ENCODE measurements around the gene HSPA1A. TPM values are rescaled to one million over a fixed set of nuclear protein-coding genes. Genes with fewer than 3 reads are reported as not detected.

Gene HSPA1A
- total RNA-seq, 1 donor from 2014 or later = 67.0 TPM

DNA sequence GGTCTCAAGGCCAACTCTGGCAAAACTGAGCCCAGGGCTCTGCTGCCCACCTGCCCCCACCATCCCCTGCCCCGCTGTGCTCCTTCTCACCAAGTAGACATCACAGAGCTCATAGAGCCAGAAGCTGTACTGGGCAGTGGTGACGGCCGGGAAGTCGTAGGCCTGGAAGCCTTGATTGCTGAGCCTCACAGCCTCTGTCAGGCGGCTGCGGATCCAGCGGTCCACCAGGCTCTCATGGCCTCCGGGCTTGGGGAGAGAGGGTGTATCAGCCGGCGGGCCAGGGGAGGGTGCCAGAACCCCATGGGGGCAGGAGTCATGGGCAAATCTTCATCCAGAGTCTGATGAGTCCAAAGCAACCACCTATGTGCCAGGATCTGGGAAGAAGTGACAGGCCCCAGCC is 35.4 kb upstream of the HSPA1A start:
- Histone ChIP-seq H3K27me3 (ENCODE audit: control insufficient read depth, insufficient read depth, low read length) (no peaks in the 10 kb centered on the region), H3K36me3 (ENCODE audit: control insufficient read depth, insufficient read depth, low read length) (peaks cover 9% of the 10 kb centered on the region), H3K4me3 (ENCODE audit: low read depth, low read length) (no peak overlapping the region)
- no peak for DNase-seq (ENCODE audit: low read depth)
- TF ChIP-seq, protein P1, sequence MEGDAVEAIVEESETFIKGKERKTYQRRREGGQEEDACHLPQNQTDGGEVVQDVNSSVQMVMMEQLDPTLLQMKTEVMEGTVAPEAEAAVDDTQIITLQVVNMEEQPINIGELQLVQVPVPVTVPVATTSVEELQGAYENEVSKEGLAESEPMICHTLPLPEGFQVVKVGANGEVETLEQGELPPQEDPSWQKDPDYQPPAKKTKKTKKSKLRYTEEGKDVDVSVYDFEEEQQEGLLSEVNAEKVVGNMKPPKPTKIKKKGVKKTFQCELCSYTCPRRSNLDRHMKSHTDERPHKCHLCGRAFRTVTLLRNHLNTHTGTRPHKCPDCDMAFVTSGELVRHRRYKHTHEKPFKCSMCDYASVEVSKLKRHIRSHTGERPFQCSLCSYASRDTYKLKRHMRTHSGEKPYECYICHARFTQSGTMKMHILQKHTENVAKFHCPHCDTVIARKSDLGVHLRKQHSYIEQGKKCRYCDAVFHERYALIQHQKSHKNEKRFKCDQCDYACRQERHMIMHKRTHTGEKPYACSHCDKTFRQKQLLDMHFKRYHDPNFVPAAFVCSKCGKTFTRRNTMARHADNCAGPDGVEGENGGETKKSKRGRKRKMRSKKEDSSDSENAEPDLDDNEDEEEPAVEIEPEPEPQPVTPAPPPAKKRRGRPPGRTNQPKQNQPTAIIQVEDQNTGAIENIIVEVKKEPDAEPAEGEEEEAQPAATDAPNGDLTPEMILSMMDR (IDR thresholded peaks at IDR 0.05; ENCODE audit: insufficient read depth, low read length, poor library complexity, severe bottlenecking) = no peak

DNA sequence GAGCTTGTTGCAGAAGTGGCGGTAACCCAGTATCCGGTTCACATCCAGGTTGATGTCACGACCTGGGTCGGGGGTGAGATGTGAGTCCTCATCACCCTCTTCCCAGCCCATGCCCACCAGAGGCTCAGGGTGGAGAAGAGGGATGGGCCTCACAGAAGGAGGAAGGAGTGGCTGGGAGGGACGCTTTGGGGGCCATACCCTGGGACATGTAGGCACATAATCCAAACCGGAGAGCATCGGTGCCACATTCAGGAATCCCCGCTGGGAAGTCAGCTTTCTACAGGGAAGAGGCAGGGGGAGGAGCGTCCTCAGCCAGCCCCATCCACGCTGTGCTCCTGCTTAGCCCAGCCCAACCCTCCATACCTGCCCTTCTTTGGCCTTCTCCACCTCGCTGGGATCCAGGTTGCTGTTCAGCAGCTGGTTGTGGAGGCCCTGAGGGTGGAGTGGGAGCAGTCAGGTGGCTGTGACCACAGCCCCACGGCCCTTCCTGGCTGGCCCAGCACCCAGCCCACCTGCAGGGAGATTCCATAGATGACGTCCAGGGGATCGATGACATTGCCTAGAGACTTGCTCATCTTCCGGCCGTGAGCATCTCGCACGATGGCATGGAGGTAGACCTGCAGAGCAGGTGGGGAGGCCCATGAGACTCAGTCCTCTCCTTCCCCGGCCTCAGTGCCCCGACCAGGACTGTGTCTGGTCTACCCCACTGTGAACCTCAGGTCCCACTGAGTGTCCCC is 34.7 kb upstream of the HSPA1A start:
- Histone ChIP-seq H3K36me3 (ENCODE audit: control insufficient read depth, insufficient read depth, low read length) (peaks cover 9% of the 10 kb centered on the region), H3K27me3 (ENCODE audit: control insufficient read depth, insufficient read depth, low read length) (no peaks in the 10 kb centered on the region), H3K4me3 (ENCODE audit: low read depth, low read length) (no peak overlapping the region)
- no peak for DNase-seq (ENCODE audit: low read depth)
- TF ChIP-seq, protein P1 (IDR thresholded peaks at IDR 0.05; ENCODE audit: insufficient read depth, low read length, poor library complexity, severe bottlenecking) = no peak

DNA sequence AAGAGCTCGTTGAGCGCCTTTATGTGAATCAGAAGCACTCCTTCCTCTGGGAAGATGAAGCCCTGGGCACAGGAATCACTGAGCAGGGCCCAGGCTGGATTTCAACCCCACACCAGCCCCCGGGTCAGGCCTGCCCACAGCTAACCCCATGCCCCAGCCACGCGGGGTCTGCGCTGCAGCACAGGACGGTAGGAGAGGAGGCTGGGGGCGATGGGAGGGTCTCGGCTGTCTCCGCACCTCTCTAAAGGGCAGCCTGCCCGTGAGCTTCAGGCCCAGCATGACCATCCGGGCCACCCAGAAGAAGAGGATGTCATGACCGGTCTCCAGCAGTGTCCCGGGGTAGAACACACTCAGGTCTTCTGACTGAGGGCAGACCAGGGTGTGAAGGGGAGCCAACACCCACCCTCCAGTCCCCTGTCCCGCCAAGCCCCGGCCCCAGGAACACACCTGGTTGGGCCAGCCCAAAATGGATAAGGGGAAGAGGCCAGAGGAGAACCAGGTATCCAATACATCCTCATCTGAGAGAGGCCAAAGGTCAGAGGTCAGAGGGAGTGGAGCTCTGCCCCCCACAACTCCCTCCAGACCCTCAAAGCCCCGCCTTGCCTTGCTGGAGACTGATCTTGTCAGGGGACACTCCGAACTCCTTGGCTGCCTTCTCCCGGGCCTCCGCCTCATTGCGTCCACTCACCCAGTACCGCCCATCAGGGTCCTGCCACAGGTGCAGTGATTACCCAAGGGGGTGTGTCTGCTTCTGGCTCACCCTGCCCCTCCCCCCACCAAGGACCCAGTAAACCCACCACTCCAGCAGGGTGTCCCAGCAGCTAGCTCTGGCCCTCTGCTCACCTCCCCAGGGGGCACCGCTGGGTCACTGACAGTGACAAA is 33.9 kb upstream of the HSPA1A start:
- TF ChIP-seq, protein P1 (IDR thresholded peaks at IDR 0.05; ENCODE audit: insufficient read depth, low read length, poor library complexity, severe bottlenecking) = no peak
- peaks cover 9% of the 10 kb centered on the region for H3K36me3 ChIP-seq (ENCODE audit: control insufficient read depth, insufficient read depth, low read length)

DNA sequence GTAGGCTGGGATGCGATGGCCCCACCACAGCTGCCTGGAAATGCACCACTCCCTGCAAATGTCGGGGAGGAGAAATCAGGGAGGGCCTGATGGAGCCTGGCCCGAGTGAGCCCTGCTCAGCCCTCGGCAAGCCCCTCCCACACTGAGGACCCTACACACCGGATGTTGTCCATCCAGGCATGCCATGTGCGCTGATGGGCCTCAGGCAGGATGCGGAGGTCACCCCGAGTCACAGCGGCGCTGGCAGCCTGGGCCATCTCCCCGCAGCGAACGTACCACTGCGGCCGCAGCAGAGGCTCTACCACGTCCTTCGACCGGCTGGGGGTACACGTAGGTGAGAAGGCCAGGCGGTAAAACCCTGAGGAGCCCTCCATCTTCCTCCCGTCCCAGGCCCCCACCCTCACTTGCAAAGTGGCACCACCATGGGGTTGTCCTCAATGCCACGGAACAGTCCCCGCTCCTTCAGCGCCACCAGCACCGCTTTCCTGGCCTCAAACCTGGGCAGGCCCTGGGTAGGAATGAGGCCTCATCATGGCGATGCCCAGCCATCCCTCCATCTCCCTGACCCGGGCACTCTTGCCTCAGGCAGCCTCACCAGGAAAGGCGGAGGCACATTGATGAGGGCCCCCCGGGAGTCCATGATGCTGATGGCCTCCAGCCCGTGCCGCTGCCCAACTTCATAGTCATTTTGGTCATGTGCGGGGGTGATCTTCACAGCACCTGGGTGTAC is 33.1 kb upstream of the HSPA1A start:
- H3K36me3 ChIP-seq (ENCODE audit: control insufficient read depth, insufficient read depth, low read length) = peaks cover 9% of the 10 kb centered on the region

More for the DNA sequence above, 33.9 kb upstream of the HSPA1A start:
- Histone ChIP-seq H3K4me3 (ENCODE audit: low read depth, low read length) (no peak overlapping the region), H3K27me3 (ENCODE audit: control insufficient read depth, insufficient read depth, low read length) (no peaks in the 10 kb centered on the region)
- DNase-seq (ENCODE audit: low read depth) = no peak

DNA sequence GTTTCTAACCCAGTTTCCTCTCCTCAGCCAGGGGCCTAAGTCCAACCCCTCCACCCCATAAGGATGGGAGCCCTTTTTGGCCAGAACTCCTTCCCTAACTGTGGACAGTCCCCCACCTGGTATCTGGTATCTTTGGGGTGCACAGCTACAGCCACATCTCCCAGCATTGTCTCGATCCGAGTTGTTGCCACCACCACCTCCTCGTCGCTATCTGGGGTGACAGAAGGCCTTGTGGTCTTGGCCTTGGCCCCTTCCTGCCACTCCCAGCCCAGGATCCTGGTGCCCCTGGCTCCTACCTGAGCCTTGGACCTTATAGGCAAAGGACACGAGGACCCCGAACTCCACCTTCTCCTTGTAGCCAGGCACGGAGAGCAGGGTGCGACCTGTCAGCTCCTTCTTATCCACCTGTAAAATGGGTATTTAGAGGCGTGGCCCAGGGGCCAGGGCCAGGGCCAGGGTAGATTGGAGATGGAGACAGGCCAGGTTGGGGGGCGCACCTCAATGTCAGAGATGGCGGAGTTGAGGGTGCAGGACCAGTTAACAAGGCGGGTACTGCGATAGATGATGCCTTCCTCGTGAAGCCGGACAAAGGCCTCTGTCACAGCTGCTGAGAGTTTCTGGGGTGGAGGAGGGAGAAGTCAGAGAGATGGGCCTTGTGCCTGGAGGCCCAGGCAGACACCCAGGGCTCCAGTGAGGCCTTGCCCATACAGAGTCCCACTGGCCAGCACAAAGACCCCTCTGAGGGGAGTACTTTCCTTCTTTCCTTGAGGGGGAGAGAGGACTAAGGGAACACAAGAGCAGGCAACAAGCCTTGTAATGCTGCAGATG is 31.0 kb upstream of the HSPA1A start:
- Histone ChIP-seq H3K27me3 (ENCODE audit: control insufficient read depth, insufficient read depth, low read length) (no peaks in the 10 kb centered on the region), H3K36me3 (ENCODE audit: control insufficient read depth, insufficient read depth, low read length) (peaks cover 9% of the 10 kb centered on the region), H3K4me3 (ENCODE audit: low read depth, low read length) (no peak overlapping the region)
- no peak for DNase-seq (ENCODE audit: low read depth)
- TF ChIP-seq, protein P1 (IDR thresholded peaks at IDR 0.05; ENCODE audit: insufficient read depth, low read length, poor library complexity, severe bottlenecking) = no peak

More for the DNA sequence above, 33.1 kb upstream of the HSPA1A start:
- DNase-seq (ENCODE audit: low read depth) = no peak
- Histone ChIP-seq H3K4me3 (ENCODE audit: low read depth, low read length) (no peak overlapping the region), H3K27me3 (ENCODE audit: control insufficient read depth, insufficient read depth, low read length) (no peaks in the 10 kb centered on the region)
- TF ChIP-seq, protein P1 (IDR thresholded peaks at IDR 0.05; ENCODE audit: insufficient read depth, low read length, poor library complexity, severe bottlenecking) = no peak
